Cardiac atrium fibroblast (primary cell): ENCODE results near the gene ESM1. TPM values are rescaled to one million over a fixed set of nuclear protein-coding genes. Genes with fewer than 3 reads are reported as not detected.

Source experiments
- total RNA-seq: library from RNA; depleted of rRNA; stranded (reverse); fragments of >200 nt; gene quantifications from 2 replicates; pipeline ENCODE4 v1.2.3, GENCODE V29; 2015

ESM1 gene
- 1.8 and 16.4 TPM in 2 replicates for total RNA-seq

GRCh38 chr5:54985301-54986268 lies at the start of gene ESM1:
Gene ESM1 (minus strand): TSS chr5:54985593. CDS start chr5:54985517, 76 bp downstream.

Other genes with a start within 250 kb of the ESM1 start
- not detected in 2 replicates for gene GZMK, start 38.7 kb upstream of the ESM1 start, total RNA-seq
- gene GZMA, start 117.1 kb upstream of the ESM1 start, total RNA-seq, result not detected in 2 replicates
- 133 and 140 TPM in 2 replicates for gene GPX8, start 174.6 kb upstream of the ESM1 start, total RNA-seq
- not detected in 2 replicates for gene CDC20B, start 187.6 kb upstream of the ESM1 start, total RNA-seq
- gene MCIDAS, start 241.7 kb upstream of the ESM1 start, total RNA-seq, result not detected in 2 replicates
- 0.97 TPM in 1 of 2 replicates, not detected in the other for gene CCNO, start 248.0 kb upstream of the ESM1 start, total RNA-seq